Right lobe of liver (tissue), 6 donors: ENCODE data around the gene IL1RL2. TPM values are rescaled to one million over a fixed set of nuclear protein-coding genes. Genes with fewer than 3 reads are reported as not detected.

Experiments used
- ATAC-seq, 4 donors: fragments of 200-7000 bp; cut with Tn5 transposase; one replicate each; pipeline ENCODE4 v1.9.1; 2020; ENCODE audit warnings: mild to moderate bottlenecking in 4 of 4, moderate library complexity in 4 of 4
- DNase-seq, 3 donors: peaks; one replicate each; pipeline ENCODE4 v3.0.0-alpha.2; 2020
- H3K27ac ChIP-seq, 3 donors: fragments of 200-600 bp; one replicate each; pipeline ENCODE4 v1.8.0; 2022
- H3K27me3 ChIP-seq, 2 donors: fragments of 200-600 bp; one replicate each; pipeline ENCODE4 v1.8.0; 2022
- H3K36me3 ChIP-seq, 4 donors: fragments of 200-600 bp; sonication (generic) in 1 of 4; one replicate each; pipeline versions ENCODE4 v1.5.1 to v1.8.0; 2017 to 2022; ENCODE audit warnings: control low read depth in 1 of 4
- H3K4me1 ChIP-seq, 4 donors: fragments of 200-600 bp; sonication (generic) in 1 of 4; one replicate each; pipeline versions ENCODE4 v1.5.1 to v1.8.0; 2017 to 2022; ENCODE audit warnings: control low read depth in 1 of 4
- H3K4me3 ChIP-seq, 3 donors: fragments of 200-600 bp; one replicate each; pipeline ENCODE4 v1.8.0; 2022
- H3K9me3 ChIP-seq, 4 donors: fragments of 200-600 bp; sonication (generic) in 1 of 4; one replicate each; pipeline versions ENCODE4 v1.5.1 to v1.8.0; 2017 to 2022; ENCODE audit warnings: control low read depth in 1 of 4
- POLR2A ChIP-seq: fragments of 450-650 bp; IDR thresholded peaks from one replicate; pipeline ENCODE4 v1.6.1; 2017; ENCODE audit warnings: antibody characterized with exemption, mild to moderate bottlenecking
- WGBS: methylation state at CpG from one replicate; pipeline ENCODE4 v1.1.6; 2018; ENCODE audit warnings: low coverage, low lambda C conversion rate; ENCODE audit not compliant: insufficient coverage; ENCODE audit errors: missing lambda C conversion rate; 5-methylcytosine and 5-hydroxymethylcytosine counted together
- intact Hi-C, 2 donors: fragments of 100-400 bp; cut with DNase I; formaldehyde crosslinking; loops; one replicate each; pipeline versions ENCODE4 v1.11.2 to v1.14.1; 2022
- total RNA-seq, 6 experiments: library from RNA; depleted of rRNA in 2 of 6; stranded (reverse); fragments of >200 nt in 2 of 6; fragmentation: NEBNext Ultra II Directional in 3 of 6; extraction: Animal tissue kit (Norgen Biotek cat#: 25700) in 3 of 6; gene quantifications; one replicate each; pipeline versions ENCODE4 v1.1.0 to v1.2.4, GENCODE V29; 2016 to 2023
- TF ChIP-seq, protein P1 (sequence below), 4 donors: fragments of 200-600 bp in 3 of 4; fragments of 450-650 bp in 1 of 4; IDR thresholded peaks; one replicate each; pipeline versions ENCODE4 v1.5.1 to v1.8.0; 2016 to 2022; ENCODE audit warnings: antibody characterized with exemption in 4 of 4, mild to moderate bottlenecking in 2 of 4
- donor health status: DM: no; HTN: yes; CAD: no.
- donor health status: DM: no; HTN: no; CAD: no.
- donor health status: DM: no; HTN: no; CAD: no.
- donor health status: DM: no; HTN: yes; CAD: no.
- donor health status: DM: no; HTN: yes; CAD: no.

The IL1RL2 gene
- total RNA-seq, 6 experiments from 2014 or later: 1.2 to 3.1 (median 2.3) TPM

DNA sequence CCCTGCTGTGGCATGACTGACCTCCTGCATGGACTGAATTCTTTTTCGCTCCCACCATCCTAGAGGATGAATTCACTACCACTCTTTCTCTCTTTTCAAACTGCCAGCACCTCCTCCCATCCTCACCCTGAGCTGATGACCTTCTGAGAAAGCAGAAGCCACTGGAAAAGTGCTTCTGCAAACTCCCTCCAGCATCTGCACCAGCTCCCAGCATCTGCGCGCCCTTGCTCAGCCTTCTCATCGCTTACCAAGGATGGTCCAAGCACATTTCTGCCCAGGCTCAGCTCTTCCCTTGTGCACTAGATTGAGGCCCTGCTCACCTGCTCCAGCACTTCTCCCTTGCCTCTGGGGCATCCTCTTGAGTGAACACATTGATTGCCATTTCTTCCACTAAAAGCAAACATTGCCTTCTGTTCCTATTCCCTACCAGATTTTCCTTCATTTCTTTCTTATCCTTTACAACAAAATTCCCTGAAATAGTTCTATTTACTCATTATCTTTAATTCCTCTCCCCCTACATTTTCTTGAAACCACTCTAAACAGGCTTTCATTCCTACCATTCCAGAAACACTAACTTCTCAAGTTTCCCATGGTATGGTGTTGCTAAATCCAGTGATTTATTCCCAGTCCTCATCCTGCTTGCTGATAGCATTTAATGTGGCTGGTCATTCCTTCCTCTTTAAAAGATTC is 81.8 kb downstream of the IL1RL2 start:
- Histone ChIP-seq H3K36me3 (no peaks in the 10 kb centered on the region), H3K9me3 (no peaks in the 10 kb centered on the region), H3K4me3 (no peak overlapping the region), H3K27me3 (no peaks in the 10 kb centered on the region), H3K4me1 (no peaks in the 10 kb centered on the region), H3K27ac (no peak overlapping the region)
- ATAC-seq (peak in 1 of 4 donors; percentile 17), DNase-seq (no peak)
- no peak for TF ChIP-seq POLR2A
- TF ChIP-seq, protein P1, sequence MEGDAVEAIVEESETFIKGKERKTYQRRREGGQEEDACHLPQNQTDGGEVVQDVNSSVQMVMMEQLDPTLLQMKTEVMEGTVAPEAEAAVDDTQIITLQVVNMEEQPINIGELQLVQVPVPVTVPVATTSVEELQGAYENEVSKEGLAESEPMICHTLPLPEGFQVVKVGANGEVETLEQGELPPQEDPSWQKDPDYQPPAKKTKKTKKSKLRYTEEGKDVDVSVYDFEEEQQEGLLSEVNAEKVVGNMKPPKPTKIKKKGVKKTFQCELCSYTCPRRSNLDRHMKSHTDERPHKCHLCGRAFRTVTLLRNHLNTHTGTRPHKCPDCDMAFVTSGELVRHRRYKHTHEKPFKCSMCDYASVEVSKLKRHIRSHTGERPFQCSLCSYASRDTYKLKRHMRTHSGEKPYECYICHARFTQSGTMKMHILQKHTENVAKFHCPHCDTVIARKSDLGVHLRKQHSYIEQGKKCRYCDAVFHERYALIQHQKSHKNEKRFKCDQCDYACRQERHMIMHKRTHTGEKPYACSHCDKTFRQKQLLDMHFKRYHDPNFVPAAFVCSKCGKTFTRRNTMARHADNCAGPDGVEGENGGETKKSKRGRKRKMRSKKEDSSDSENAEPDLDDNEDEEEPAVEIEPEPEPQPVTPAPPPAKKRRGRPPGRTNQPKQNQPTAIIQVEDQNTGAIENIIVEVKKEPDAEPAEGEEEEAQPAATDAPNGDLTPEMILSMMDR (IDR thresholded peaks at IDR 0.05): no peak
- WGBS: 83% methylated on average over 4 of the region's 4 CpGs
- intact Hi-C loops: no loop called here

DNA sequence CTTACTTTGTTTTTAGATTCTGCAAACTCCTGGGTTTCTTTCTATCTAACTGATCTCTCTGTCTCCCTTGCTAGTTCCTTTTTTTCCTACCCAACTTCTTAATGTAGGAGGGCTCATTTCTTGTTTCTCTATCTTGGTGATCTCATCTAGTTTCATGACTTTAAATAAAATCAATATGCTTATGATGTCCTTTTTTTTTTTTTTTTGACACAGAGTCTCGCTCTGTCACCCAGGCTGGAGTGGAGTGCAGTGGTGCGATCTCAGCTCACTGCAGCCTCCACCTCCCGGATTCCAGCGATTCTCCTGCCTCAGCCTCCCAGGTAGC is 82.3 kb downstream of the IL1RL2 start:
- Histone ChIP-seq H3K4me1 (no peaks in the 10 kb centered on the region), H3K27ac (peak overlapping the region in 1 of 3 donors; percentile 26), H3K4me3 (no peak overlapping the region), H3K36me3 (no peaks in the 10 kb centered on the region), H3K9me3 (no peaks in the 10 kb centered on the region), H3K27me3 (no peaks in the 10 kb centered on the region)
- intact Hi-C loops: no loop called here
- ATAC-seq: no peak
- DNase-seq: no peak
- WGBS: 83% methylated on average over 4 of the region's 4 CpGs
- TF ChIP-seq, protein P1 (IDR thresholded peaks at IDR 0.05): no peak
- no peak for TF ChIP-seq POLR2A

DNA sequence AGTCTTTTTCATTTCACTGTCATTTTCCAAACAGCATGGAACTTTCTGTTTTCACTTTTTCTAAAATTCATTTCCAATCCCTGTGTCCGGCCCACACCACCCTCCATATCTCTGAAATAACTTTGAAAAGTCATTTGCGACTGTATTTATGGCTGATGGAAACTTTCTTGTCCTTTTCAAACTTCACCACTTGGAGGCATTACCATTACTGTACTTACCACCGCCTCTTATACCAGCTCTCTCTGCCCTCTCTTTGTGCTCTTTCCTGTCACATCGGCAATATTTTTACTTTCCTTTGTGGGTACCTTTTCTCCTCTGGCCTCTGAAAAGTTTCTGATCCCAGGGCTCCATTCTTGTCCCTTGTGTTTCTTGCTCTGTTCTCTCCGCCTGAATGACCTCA is 85.0 kb downstream of the IL1RL2 start:
- no peak for ATAC-seq
- no peak overlapping the region for H3K4me3 ChIP-seq
- no peak overlapping the region for H3K27ac ChIP-seq
- intact Hi-C loops: no loop called here
- DNase-seq: no peak
- no peaks in the 10 kb centered on the region for H3K27me3 ChIP-seq
- H3K4me1 ChIP-seq: no peaks in the 10 kb centered on the region
- TF ChIP-seq, protein P1 (IDR thresholded peaks at IDR 0.05): no peak
- no peak for TF ChIP-seq POLR2A
- WGBS: 50% methylated on average over 5 of the region's 5 CpGs
- H3K36me3 ChIP-seq: no peaks in the 10 kb centered on the region
- no peaks in the 10 kb centered on the region for H3K9me3 ChIP-seq

DNA sequence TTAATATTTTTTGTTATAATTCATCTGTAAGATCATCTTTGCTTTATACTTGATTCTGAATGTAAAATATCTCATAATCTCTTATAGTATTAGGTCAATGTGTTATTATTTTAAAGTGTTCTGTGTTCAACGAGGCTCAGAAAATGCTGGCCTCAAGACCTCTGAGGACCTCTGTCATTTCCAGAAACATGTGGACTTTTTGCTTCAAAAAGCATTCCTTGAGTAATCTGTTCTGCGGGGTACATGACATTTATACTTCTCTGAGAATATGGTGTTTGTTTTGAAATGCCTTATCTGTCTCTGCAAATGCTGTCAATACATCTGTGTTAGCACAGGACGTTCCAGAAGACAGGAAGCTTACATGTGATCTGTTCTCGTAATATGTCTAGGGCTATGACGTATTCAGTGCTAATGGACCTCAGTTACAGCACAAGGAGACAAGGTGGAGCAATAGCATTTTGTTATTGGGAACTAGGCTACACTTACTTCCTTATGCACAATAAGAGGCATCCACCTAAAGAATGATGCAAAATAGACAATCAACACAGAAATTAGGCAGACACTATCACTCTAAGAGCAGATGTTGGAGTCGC is 86.9 kb downstream of the IL1RL2 start:
- no peak for DNase-seq
- no peaks in the 10 kb centered on the region for H3K9me3 ChIP-seq
- no peaks in the 10 kb centered on the region for H3K36me3 ChIP-seq
- no peak overlapping the region for H3K4me3 ChIP-seq
- H3K27me3 ChIP-seq: no peaks in the 10 kb centered on the region
- WGBS: 36% methylated on average over 6 of the region's 6 CpGs
- H3K27ac ChIP-seq: peak overlapping the region in 1 of 3 donors; percentile 9
- H3K4me1 ChIP-seq: no peaks in the 10 kb centered on the region
- ATAC-seq: peak; percentile 77 to 88 (median 84)
- no peak for TF ChIP-seq POLR2A
- TF ChIP-seq, protein P1 (IDR thresholded peaks at IDR 0.05): no peak
- intact Hi-C loops: no loop called here
